NCI-H1105 (cell line): Measurements from ENCODE around the gene POLR3A.

Experiments used
- DNase-seq: peaks from one replicate; lab custom pipeline; 2025; lab: John Stamatoyannopoulos, UW

Gene POLR3A

DNA sequence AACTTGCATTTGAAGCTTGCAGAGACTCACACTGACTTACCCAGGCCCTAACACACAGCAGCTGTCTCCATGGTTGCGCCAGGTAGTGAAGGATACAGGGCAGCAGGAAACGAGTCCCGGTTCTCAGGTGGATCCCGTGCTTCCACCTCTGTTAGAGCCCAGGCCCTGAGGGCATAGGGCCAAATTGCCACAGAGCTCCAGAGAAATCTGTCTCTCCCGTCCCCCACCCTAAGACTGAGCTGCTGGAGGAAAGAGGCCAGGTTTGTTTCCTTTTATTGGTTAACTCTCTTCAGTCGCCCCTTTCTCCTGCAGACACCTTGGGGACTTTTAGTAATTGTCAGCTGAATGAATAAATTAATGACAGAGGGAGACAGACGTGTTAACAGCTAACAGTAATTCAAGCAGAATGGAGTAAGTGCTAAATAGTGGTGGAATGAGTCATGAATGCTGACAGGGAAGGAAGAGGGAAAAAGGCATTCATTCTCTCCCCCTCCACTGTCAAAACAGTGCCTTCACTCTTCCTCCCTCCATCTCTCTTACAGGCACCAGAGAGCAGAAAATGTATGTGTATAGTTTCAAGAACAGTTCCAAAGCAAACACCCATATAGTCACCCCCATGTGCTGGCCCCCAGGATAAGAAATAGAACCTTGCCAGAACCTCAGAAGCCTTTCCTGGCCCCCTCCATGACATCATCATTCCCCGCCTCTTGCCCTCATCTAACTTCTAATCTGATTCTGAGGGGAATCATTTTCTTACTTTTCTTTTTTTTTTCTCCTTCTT lies 86.0 kb downstream of the POLR3A start:
- no peak for DNase-seq

DNA sequence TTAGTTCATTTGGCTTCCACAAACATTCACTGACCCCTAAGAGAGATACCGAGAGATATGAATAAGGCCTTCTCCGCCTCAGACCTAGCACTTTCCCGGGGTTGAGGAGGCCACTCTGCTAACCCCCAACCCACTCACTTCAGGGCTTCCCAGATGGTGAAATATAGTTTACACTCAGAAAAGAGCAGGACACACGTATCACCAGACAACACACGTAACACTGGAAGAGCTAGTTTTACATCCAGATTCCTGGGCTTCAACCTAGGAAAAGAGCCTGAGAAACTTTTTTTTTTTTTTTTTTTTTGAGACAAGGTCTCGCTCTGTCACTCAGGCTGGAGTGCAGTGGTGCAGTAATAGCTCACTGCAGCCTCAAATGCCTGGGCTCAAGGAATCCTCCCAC lies 87.5 kb downstream of the POLR3A start:
- no peak for DNase-seq

DNA sequence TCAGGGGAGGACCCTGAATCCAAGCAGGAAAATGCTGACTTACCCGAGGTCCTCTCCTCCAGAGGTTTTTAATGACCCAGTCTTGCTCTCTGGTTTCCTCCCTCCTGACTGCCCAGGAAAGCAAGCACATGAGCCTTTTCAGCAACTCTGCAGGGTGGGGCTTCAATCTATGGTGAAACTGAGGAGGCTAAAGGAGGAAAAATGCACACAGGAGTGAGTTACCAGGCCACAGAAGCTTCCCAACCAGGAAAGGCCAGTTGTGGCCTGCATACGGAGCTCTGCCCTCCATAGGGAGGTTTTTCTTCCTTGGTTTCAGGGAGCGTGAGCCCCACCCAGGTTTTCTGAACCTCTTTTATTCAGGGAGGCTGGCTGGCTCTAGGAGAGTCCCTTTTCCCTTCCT lies 88.7 kb downstream of the POLR3A start:
- no peak for DNase-seq

DNA sequence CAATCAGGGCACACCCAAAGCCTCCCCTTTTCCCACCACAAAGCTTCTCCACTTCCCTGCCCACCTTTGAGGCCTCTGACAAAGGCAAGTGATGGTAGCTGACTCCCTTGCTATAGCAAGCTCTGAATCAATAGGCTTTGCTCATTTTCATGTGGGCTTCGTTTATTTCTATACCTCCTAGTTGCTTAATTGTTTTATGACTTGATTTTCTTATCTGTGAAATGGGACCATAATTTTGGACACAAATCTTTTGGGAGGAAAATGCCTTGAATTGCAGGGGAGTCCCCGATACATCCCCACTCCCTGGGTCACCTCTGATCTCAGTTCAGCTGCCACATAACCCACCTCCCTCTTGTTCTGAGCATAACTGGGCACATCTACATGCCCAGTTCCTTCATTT lies 89.1 kb downstream of the POLR3A start:
- DNase-seq: no peak

DNA sequence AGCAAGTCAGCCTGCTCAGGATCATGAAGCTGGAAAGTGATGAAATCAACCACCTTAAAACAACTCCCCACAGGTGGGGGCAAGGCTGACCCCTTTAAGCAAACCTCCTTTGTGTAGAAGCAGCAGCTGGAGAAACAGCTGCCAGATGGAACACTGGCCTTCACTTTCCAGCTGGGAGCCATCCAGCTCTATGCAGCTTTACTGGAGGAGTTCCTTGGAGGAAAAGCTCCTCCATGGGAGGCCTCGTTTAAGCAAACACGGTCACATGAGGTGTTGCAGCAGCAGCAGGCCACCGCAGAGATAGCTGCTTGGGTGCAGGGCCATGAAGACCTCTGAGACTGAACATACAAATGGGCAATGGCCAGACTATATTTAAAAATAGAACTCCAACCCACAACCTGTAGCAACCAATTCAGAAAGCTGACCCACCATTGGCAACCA lies 89.7 kb downstream of the POLR3A start:
- DNase-seq: no peak

DNA sequence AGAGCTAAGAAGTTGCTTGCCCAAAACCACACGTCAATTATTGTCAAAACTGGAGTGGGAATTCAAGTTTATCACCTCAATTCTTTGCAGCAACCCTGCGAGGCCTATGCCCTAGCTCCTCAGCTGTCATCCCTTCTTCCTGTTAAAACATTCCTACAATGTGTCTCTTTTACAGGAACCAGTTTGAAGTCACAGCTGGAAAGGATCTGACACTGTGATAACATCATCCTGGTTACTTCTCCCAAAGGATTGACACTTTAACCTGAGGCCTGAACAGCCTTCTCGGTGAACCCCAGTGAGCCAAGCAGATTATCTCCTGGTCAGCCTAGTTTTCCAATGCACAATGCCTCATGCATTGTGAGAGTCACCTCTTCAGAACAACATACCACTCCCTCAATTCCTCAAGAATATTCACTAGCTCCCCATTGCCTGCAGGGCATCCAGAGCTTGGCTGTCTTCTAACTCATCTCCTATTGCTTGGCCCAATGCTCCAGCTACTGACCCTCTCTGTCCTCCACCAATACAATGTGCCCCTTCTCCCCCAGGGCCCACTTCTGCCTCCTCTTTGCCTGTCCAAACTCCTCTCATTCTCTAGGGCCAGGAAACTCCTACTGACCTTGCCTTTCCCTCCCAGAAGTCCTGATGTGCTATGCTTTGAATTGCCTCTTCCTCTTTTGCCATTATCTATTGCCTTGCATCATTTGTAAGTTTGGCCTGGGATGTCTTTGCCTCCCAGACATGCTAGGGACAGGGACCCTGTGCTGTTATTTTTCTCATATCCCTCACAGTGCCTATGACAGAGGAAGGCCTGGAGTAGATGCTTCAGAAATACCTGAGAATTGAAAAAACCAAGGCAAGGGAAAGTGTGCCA lies 92.4 kb downstream of the POLR3A start:
- DNase-seq: no peak

DNA sequence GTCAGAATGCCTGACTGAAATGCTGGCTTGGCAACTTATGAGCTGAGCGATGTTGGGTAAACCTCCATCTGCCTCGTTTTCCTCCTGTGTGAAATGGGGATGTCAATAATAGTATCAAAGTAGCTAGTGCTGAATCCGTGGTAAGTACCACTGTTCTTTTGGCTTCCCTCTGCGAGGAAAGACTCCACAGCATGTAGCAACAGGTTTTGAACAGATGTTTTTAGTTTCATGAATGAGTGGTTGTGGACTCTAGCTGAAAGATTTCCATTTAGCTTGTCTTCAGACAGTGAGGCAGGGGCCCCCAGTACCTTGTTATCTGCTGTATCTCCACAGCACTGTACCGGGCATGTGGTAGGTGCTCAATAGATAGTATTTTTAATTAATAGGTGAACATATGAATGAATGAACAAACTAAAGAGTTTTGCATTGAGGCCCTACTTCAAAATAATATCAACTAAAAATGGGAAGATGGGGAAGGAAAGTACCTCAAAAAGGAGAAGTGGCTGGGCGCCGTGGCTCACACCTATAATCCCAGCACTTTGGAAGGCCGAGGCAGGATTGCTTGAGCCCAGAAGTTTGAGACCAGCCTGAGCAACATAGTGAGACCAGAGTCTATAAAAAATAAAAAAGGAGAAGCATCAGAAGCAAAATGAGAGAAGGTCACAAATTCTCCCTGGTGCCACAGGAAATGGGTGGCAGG lies 97.1 kb downstream of the POLR3A start:
- DNase-seq: no peak

DNA sequence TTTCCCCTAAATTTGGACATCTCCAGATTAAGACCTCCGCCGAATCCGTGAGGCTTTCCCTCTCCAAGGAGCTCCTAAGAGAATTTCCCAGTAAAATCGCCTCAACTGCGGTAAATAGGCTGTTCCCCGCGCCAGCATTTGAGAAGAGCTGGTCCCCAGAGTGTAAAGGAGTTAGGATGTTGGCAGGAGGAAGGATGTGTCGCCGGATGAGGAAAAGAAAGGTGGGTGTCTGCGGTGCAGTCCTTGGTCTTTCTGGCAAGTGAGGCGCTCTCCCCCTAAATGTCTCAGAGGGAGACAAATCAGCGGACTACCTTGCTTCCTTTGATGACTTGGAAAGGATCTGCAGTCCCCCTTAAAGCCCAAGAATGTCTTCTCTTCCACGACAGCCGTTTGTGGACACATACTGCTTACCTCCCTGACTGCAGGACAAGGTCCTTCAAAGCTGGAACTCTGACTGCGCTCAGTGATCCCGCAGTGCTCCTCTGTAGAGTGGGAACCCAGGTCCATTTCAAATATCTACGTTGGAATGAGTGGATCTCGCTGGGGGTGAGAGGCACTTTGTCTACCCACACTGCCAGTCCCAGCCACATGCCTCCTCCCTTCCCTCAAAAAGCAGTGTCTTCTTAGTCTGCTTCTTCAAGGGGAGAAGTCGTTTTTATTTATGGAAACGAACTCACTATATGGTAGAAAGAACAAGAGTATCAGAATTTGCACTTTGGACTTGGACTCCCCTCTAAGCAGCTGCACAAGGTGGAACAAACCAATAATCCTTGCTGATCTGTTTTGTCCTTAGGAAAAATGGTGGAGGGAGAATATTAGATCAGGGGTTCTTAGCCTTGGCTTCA lies 101.7 kb downstream of the POLR3A start:
- no peak for DNase-seq

DNA sequence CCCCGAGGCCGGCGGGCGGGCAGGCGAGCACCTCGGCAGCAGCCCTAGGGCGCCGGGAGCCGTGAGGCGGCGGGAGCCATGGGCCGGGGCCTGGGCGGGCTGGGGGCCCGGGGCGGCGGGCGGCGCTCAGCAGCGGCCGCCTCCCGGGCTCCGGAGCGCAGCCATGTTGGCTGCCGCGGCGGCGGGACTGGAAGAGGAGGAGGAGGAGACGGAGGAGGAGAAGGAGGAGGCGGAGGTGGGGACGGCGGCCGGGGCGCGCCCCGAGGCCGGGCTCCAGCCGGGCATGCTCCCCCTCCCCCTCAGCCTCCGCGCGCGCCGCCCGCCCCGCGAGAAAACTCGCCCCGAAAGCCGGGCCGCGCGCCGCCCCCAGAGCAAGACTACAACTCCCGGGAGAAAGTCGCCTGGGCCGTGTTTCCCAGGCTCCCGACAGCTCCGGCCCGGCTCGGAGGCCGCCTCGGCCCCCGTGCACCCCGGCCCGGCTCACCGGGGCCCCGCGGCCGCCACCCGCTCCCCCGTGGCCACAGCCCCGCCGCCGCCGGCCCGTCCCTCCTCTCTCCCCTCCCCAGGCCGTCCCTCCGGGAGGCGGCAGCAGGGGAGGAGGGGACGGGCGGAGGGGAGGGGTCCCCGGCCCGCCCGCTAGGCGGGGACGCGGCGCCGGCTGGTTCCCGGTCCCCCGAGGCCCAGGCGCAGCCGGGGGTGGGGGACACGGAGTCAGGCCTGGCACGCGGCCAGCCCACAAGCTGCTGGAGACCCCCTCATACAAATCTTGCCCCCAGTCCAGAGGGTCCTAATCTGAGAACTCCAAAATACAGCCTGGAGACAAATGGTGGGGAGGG lies 102.5 kb downstream of the POLR3A start, which contains the start of gene DLG5:
Gene DLG5, minus strand, starts transcription at position 190 of the 836 bp plus-strand sequence. CDS start 235 bp downstream, outside the sequence.
- DNase-seq: no peak

DNA sequence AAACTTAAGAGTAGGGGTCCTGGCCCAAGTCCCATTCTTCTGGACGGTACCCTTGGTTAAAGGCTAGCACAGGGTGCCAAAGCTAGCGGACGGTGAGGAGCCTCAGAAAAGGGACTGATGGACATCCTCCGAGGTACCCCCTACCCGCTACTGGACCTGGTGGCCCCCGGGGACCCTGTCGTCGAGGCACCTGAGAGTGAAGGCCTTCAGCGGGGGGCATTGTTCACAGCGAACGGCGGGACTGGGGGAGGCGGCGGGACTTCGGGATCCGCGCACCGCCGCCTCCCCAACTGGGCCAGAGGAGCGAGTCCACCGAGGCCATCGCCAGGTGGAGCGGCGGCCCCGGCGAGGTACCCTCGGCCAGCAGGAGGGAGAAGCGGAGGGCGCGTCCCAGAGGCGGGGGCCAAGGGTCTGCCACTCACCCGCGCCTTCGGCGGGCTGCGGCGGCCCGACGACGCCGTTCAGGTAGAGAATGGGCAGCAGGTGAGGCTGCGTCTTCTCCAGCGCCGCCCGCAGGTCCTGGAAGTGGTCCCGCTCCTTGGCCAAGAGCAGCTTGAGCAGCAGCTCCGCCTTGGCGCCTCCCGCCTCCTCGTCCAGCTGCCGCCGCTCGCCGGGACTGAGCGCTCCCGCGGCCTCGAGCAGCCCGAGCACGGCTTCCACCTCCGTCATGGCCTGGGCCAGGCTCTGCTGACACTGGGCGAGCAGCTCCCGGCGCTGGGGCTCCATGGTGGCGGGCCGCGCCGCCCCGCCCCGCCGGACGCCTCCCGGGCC lies 103.3 kb downstream of the POLR3A start:
- DNase-seq: no peak

DNA sequence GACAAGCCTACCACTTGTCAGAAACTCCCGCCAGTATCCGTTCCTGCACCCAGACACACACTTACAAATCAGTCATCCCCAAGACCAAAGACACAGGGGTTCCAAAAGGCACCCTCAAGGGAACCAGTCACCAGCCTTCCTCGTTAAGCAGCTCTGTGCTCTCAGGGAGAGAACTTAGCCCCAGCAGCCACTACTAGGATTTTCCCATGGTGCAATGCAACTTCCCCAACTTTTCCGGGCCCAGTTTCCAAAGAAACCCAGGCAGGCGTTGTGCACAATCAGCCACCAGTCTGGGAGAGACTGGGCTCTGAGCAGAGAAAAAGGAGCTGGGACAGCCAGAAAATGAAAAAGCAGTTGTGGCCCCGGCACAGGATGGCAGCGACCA lies 103.9 kb downstream of the POLR3A start:
- no peak for DNase-seq

DNA sequence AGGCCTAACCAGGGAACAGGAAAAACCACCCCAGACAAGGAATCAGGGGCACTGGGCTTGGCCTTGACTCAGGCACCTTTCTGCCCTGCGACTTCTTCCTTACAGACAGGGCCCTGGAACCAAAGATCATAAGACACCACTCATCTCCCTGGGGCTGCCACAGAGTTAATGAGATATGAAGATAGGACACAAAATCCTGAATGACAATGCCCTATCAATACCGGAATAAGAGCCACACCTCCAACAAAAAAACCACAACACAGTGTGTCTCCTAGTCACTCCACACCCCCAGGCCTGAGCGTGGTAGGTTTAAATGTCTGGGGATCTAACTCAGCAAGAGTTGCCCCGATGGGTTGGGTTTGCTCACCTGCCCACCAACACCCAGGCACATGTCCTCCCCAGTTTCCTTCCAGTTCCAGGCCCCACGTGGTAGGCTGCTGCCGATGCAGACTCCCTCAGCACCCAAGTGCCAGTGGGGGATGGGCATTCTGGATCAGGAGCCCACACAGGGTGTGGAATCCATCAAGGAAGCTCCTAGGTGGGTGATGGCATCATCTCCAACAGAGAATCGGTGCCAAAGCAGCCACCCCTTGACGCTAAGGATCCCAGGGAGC lies 106.6 kb downstream of the POLR3A start:
- DNase-seq: no peak

DNA sequence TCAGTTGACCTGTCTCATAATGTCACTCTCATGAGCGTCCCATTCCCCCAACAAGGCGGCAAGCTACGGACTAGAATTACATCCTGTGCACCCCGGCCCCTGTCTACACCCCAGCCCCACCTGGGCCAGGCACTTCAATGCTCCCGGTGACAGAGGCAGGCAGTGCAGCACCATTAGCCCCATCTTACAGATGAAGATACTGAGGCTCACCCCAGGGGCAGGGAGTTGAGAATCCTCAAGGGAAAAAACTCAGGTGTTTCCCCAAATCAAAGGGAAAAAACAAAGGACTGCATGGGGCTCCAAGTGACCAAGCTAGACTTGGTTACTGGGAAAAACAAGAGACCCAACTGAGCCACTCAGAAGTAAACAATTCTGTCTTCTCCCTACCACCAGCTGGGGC lies 107.3 kb downstream of the POLR3A start:
- DNase-seq: no peak

DNA sequence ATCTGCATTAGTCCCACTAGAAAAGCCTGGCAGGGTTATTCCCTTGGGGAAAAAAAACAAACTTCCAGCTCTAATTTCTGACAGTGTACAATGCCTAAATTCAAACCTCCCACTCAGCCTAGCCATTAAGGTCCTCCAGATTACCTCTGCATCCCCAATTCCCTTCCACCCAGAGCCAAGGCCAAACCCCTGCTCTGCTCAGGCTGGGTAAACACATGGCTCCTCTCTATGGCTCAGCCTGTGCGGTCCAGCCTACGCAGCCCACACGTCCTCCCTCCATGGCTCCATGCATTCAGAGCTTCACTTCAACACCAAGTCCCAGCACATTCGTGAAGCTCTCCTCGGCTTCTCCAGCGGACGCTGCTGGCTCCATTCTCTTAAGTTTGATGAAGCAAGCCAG lies 107.9 kb downstream of the POLR3A start:
- no peak for DNase-seq

DNA sequence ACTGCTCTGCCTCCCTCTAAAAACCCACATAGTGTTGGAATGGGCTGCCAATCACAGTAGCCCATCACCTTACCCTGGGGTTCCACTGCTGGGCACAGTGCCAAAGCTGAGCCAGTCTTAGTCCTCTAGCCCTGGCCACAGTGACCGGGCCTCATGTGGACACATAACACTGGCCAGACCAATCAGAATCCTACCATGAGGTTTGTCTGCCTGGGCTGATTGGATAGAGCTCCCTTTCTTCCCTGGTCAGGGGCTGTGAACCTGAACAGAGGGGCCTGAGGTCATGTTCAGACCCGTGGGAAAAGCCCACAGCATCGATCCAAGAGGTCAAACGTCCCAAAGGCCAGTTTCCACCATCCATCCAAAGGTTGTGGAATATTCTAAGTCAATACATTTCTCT lies 108.8 kb downstream of the POLR3A start:
- no peak for DNase-seq

DNA sequence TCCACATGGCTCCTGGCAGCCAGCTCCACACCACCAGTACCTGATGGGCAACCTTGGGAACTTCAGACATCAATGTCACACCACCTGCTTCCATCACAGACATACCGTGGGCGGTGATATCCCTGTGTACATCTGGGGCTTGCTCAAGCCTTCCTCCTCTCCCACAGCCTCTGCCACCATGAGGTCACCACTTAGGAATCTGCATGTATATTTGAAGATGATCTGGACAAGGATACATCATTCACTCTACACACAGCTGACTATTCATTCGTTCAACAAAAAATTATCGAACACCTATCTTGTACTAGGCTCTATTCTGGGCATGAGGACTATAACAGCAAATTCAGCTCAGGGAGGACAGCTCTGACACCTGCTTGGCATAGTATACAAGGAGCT lies 109.6 kb downstream of the POLR3A start:
- DNase-seq: no peak
